Measurements from ENCODE around the gene JARID2. TPM values are rescaled to one million over a fixed set of nuclear protein-coding genes. Genes with fewer than 3 reads are reported as not detected.

The JARID2 gene
- total RNA-seq, 4 donors from 2014 or later, result 10.8 to 31.6 (median 14.3) TPM

DNA sequence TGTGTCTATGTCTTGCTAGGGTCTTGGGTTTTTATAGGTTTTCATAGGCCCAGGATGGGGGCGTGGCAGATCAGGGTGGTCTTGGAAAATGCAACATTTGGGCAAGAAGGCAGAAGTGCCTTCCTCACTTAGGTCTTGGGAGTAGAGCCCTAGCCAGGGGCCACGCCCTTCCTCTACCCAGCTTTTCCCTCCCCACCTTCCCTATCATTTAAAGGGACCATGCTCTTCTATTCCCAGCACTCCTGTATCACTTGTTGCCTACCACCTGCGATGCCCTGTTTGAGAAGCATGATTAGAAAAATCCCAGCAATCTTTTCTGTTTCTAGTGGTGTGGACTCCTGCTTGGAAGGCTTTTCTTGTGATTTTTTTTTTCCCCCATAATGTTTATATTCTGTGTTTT lies 190.6 kb downstream of the JARID2 start:
- DNase-seq (ENCODE audit: low spot score), result no peak
- ATAC-seq (ENCODE audit: low FRiP score), result no peak
- TF ChIP-seq, protein P1, sequence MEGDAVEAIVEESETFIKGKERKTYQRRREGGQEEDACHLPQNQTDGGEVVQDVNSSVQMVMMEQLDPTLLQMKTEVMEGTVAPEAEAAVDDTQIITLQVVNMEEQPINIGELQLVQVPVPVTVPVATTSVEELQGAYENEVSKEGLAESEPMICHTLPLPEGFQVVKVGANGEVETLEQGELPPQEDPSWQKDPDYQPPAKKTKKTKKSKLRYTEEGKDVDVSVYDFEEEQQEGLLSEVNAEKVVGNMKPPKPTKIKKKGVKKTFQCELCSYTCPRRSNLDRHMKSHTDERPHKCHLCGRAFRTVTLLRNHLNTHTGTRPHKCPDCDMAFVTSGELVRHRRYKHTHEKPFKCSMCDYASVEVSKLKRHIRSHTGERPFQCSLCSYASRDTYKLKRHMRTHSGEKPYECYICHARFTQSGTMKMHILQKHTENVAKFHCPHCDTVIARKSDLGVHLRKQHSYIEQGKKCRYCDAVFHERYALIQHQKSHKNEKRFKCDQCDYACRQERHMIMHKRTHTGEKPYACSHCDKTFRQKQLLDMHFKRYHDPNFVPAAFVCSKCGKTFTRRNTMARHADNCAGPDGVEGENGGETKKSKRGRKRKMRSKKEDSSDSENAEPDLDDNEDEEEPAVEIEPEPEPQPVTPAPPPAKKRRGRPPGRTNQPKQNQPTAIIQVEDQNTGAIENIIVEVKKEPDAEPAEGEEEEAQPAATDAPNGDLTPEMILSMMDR (IDR thresholded peaks at IDR 0.05), result no peak

DNA sequence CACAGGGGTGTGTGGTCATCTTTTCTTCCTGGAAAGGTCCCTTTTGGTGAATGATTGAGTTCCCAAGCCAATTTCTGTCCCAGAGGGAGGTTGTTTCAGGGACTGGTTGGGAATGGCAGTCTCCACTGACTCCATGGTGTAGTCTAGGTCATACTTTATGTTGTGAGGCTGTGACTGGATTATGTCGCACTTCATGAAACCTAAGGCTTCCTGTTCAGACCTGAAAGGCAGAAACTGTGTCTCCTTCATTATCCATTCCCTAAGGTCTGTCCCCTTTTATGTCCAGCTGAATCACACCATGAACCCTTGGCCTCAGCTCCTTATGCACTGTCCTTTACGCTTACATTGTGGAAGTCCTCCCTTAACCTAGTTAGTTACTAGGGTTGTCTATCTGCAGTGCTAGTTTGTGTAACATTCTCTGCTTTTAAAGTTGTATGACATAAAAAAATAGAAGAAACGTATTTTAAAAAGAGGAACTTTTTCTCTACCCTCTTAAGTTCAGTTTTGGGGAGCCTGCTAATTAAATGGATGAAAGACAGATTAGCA lies 191.3 kb downstream of the JARID2 start:
- ATAC-seq (ENCODE audit: low FRiP score) (no peak), DNase-seq (ENCODE audit: low spot score) (no peak)
- TF ChIP-seq, protein P1 (IDR thresholded peaks at IDR 0.05), result no peak

DNA sequence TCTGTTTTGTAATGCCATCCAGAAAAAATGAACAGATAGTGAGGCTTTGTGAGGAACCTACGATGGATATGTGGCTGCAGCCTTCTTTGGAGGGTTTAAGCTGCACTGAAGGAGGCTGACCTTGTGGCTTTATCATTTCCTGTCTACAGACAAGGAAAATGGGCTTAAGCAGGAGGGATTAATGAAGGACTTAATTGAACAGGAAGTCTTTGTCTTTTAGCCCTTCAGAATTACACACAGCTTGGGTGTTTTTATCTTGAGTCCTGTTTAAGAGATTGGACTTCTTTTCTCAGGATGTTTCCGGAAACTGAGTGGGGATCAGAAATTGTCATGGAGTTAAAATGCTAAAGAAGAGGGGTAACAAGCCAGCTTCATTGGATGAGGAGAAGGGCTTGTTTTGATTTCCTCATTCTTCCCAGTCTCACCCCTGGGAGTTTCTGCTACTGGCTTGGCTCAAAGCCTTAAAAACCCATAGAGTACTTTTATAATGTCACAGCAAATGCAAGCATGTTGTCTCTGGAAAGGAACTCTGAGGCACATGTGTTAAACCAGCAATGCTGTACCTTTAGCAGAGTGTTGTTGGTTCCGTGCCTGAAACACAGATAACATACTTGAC lies 193.6 kb downstream of the JARID2 start:
- TF ChIP-seq, protein P1 (IDR thresholded peaks at IDR 0.05), result no peak
- ATAC-seq (ENCODE audit: low FRiP score), result no peak
- no peak for DNase-seq (ENCODE audit: low spot score)

DNA sequence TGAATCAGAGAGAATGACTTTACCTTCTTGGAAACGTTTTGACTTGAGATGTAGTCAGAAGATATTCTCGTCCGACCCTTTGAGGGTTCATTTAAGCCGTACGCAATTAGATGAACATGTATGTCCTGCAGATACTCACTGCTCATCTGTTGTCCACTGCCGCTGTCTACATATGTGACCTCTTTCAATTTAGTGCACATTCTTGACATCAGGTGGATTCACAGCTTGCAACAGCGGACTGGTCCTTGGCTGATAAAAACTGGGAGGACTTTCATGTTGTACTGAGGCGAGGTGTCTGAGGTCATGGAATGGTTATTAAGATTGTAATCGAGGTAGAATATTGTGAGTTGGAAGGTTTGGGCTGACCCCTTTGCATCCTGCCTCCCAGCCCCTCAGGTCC lies 194.2 kb downstream of the JARID2 start:
- TF ChIP-seq, protein P1 (IDR thresholded peaks at IDR 0.05), result no peak
- no peak for ATAC-seq (ENCODE audit: low FRiP score)
- DNase-seq (ENCODE audit: low spot score), result no peak

DNA sequence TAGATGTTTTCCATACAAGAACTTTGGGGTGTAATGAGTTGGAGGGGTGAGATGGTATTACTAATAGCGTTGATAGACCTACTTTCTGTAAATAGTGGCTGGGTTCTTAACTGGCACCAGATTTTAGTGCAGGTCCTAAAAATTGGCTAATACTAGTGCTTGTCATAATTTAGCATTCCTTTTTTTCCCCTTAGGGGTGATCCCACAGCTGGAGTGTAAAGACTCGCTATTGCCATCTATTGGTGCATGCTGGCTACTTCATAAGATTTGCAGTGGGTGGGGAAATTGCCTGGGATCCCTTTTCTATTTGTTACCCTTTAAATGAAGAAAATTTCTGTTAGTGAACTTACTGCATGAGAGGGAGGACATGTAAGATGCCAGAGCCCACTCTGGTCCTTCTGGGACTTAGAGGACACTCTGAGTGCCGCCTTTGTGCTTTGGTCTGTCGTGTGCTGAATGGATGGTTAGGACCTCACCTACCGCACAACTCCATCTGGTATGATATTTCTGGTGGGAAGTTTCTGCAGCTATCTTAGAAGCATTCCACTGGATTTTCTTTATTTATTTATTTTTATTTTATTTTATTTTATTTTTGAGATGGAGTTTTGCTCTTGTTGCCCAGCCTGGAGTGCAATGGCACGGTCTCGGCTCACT lies 195.5 kb downstream of the JARID2 start:
- TF ChIP-seq, protein P1 (IDR thresholded peaks at IDR 0.05), result no peak
- no peak for DNase-seq (ENCODE audit: low spot score)
- peak; percentile 61 for ATAC-seq (ENCODE audit: low FRiP score)

DNA sequence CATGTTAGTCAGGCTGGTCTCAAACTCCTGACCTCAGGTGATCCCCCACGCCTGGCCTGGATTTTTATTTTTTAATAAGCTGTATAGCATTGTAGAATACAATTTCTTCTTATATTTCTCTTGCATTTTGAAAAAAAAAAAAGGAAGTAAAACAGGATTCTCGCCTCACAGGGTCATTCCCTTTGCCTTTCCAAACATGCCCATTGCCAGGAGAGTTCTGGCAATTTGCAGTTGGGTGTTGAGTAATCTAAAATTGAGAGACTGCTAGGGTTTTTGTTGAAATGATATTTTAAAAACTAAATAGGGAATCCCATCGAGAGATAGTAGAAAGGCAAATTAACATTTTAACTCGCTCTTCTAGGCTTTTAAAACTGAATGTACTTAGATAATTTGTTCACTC lies 196.1 kb downstream of the JARID2 start:
- TF ChIP-seq, protein P1 (IDR thresholded peaks at IDR 0.05), result no peak
- DNase-seq (ENCODE audit: low spot score) (no peak), ATAC-seq (ENCODE audit: low FRiP score) (no peak)

DNA sequence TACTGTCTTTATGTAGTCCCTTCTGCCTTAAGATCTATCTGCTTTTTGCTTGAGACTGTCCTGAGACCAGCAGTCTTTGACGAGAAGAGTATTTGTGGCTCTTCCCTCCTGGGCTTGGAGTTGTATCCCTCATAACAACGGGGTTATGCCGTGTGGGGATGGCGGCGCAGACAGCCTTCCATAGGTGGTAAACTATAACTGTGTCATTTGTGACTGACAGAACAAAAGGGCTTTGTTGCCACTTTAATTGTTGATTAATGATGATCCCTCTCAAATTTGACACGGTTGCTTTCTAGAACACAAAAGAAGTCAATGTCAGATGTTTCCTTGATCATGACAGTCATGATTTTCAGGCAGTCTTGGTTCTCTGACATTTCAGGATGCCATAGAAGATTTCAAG lies 196.6 kb downstream of the JARID2 start:
- DNase-seq (ENCODE audit: low spot score), result no peak
- ATAC-seq (ENCODE audit: low FRiP score), result no peak
- TF ChIP-seq, protein P1 (IDR thresholded peaks at IDR 0.05), result no peak
